RWPE1 (cell line): ENCODE measurements around the gene LILRA6.
"Not testable (repeated sequence)": the region's sequence is repeated elsewhere in the genome, so short reads cannot be mapped to it uniquely, and the experiment has no call there.

ENCODE experiments used
- CTCF ChIA-PET: fragments of 350-600 bp; sonication (Branson Sonifier 250); formaldehyde crosslinking; extraction: SDS; loops from one replicate; lab custom pipeline; 2021; lab: Yijun Ruan, JAX
- POLR2A ChIA-PET: fragments of 400-600 bp; formaldehyde crosslinking; extraction: SDS; loops from one replicate; lab custom pipeline; 2020; ENCODE audit warnings: antibody characterized with exemption; ENCODE audit not compliant: low non-redundant PET; lab: Yijun Ruan, JAX
- DNase-seq: peaks from one replicate; pipeline ENCODE4 v3.0.0; 2012; ENCODE audit warnings: low spot score
- H3K27ac ChIP-seq: fragments of 450-650 bp; 2 replicates; pipeline ENCODE4 v1.5.1; 2017
- TF ChIP-seq, protein P1 (sequence below): fragments of 450-650 bp; conservative IDR thresholded peaks from 2 replicates; pipeline ENCODE4 v1.5.1; 2017; ENCODE audit warnings: low read depth, mild to moderate bottlenecking

Gene LILRA6

GRCh38 chr19:54218960-54219661 is 23.5 kb downstream of the LILRA6 start:
- ChIA-PET POLR2A (no interaction called here), CTCF (no interaction called here)

DNA sequence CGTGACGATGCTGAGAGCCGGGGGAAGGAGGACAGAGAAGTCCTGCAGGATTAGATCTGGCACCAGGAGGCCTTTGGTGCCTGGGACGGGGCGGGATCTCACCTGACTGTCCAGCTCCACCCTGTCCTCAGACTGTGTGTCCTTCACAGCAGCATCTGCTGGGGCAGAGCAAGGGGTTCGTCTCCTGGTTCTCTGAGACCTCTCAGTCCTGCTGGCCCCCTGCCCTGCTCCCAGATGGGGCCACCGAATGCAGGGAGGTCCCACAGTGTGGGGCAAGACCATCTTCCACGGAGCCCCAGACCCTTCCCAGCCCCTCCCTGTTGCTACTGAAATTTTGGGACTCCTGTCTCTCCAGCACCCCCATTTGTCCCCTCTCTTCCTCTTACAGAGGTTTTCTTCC is 24.3 kb downstream of the LILRA6 start:
- TF ChIP-seq, protein P1, sequence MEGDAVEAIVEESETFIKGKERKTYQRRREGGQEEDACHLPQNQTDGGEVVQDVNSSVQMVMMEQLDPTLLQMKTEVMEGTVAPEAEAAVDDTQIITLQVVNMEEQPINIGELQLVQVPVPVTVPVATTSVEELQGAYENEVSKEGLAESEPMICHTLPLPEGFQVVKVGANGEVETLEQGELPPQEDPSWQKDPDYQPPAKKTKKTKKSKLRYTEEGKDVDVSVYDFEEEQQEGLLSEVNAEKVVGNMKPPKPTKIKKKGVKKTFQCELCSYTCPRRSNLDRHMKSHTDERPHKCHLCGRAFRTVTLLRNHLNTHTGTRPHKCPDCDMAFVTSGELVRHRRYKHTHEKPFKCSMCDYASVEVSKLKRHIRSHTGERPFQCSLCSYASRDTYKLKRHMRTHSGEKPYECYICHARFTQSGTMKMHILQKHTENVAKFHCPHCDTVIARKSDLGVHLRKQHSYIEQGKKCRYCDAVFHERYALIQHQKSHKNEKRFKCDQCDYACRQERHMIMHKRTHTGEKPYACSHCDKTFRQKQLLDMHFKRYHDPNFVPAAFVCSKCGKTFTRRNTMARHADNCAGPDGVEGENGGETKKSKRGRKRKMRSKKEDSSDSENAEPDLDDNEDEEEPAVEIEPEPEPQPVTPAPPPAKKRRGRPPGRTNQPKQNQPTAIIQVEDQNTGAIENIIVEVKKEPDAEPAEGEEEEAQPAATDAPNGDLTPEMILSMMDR, result no peak
- DNase-seq, result no peak
- ChIA-PET CTCF (no interaction called here), POLR2A (no interaction called here)
- H3K27ac ChIP-seq, result no peak overlapping the region

More at GRCh38 chr19:54218960-54219661, 23.5 kb downstream of the LILRA6 start:
- DNase-seq, result no peak
- H3K27ac ChIP-seq, result no peak overlapping the region
- TF ChIP-seq, protein P1, result no peak

- POLR2A ChIA-PET, H3K27ac ChIP-seq, CTCF ChIA-PET, DNase-seq: not testable (repeated sequence)
Measured at GRCh38 chr19:54217517-54218247, 24.9 kb downstream of the LILRA6 start.

- no peak for DNase-seq
- no peak overlapping the region for H3K27ac ChIP-seq
- ChIA-PET POLR2A (no interaction called here), CTCF (no interaction called here)
- TF ChIP-seq, protein P1, result no peak
Measured at GRCh38 chr19:54216869-54217268, 25.7 kb downstream of the LILRA6 start.

GRCh38 chr19:54214734-54215133 is 27.9 kb downstream of the LILRA6 start:
- H3K27ac ChIP-seq, POLR2A ChIA-PET, DNase-seq, CTCF ChIA-PET: not testable (repeated sequence)

DNA sequence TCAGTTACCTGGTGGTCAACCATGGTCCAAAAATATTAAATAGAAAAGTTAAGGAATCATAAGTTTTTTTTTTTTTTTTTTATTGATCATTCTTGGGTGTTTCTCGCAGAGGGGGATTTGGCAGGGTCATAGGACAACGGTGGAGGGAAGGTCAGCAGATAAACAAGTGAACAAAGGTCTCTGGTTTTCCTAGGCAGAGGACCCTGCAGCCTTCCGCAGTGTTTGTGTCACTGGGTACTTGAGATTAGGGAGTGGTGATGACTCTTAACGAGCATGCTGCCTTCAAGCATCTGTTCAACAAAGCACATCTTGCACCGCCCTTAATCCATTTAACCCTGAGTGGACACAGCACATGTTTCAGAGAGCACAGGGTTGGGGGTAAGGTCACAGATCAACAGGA is 28.4 kb downstream of the LILRA6 start:
- DNase-seq, H3K27ac ChIP-seq, POLR2A ChIA-PET, CTCF ChIA-PET: not testable (repeated sequence)

DNA sequence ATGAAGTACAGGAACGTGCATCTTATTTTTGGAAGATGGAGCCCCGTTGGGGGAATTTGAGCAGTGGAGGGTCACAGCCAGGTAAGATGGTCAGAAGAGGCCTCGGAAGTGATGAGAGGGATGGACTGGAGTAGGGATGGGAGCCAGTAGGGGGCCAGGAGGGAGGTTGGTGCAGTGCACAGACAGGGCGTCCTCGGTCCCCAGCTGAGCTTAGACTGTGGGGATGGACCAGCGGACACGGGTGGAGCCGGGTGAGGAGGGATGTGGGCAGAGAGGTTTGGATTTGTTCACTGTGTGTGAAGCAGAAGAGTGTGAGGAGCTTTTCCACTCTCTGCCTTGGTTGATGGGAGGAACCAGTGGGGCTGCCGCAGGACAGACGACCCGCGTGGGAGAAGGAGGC is 31.4 kb downstream of the LILRA6 start:
- peak overlapping the region; percentile 85 for H3K27ac ChIP-seq
- ChIA-PET CTCF (no interaction called here), POLR2A (no interaction called here)
- TF ChIP-seq, protein P1, result no peak
- DNase-seq, result no peak
